SK-N-SH treated with all-trans-retinoic acid at 6 μM for 48 hours (cell line): ENCODE measurements around the gene ARHGEF12.

Experiments
- ATAC-seq: fragments of 200-7000 bp; cut with Tn5 transposase; 3 replicates; pipeline ENCODE4 v1.9.1; 2020; ENCODE audit warnings: mild to moderate bottlenecking, moderate library complexity
- ARNTL ChIP-seq: fragments of 450-650 bp; formaldehyde crosslinking; IDR thresholded peaks from 2 replicates; pipeline ENCODE4 v1.5.0; 2020; ENCODE audit warnings: low read depth, mild to moderate bottlenecking, moderate library complexity, borderline replicate concordance
- BACH2 ChIP-seq: fragments of 250-450 bp; sonication (Bioruptor Pico); IDR thresholded peaks from 2 replicates; pipeline ENCODE4 v1.9.0; 2021; ENCODE audit warnings: mild to moderate bottlenecking, borderline replicate concordance
- CREB5 ChIP-seq: fragments of 250-450 bp; sonication (Bioruptor Pico); IDR thresholded peaks from 2 replicates; pipeline ENCODE4 v1.5.1; 2020; ENCODE audit warnings: low read depth, mild to moderate bottlenecking, moderate library complexity
- CSDC2 ChIP-seq: fragments of 250-450 bp; sonication (Bioruptor Pico); IDR thresholded peaks from 2 replicates; pipeline ENCODE4 v1.5.0; 2020; ENCODE audit warnings: mild to moderate bottlenecking, moderate library complexity
- CSRNP3 ChIP-seq: fragments of 250-450 bp; sonication (Bioruptor Pico); IDR thresholded peaks from 2 replicates; pipeline ENCODE4 v1.5.1; 2021; ENCODE audit warnings: mild to moderate bottlenecking, moderate library complexity
- ESRRG ChIP-seq: fragments of 250-450 bp; sonication (Bioruptor Pico); IDR thresholded peaks from 2 replicates; pipeline ENCODE4 v1.6.1; 2021; ENCODE audit warnings: mild to moderate bottlenecking
- ISL1 ChIP-seq: fragments of 250-450 bp; sonication (Bioruptor Pico); IDR thresholded peaks from 2 replicates; pipeline ENCODE4 v2.1.2; 2022; ENCODE audit warnings: mild to moderate bottlenecking, moderate library complexity
- OSR1 ChIP-seq: fragments of 250-450 bp; sonication (Bioruptor Pico); IDR thresholded peaks from 2 replicates; pipeline ENCODE4 v1.8.0; 2022; ENCODE audit warnings: moderate library complexity, mild to moderate bottlenecking, inconsistent platforms
- PATZ1 ChIP-seq: fragments of 250-450 bp; sonication (Bioruptor Pico); IDR thresholded peaks from 2 replicates; pipeline ENCODE4 v1.8.0; 2020; ENCODE audit warnings: mild to moderate bottlenecking, moderate library complexity, borderline replicate concordance
- POU6F1 ChIP-seq: fragments of 250-450 bp; sonication (Bioruptor Pico); IDR thresholded peaks from 2 replicates; pipeline ENCODE4 v1.8.0; 2021; ENCODE audit warnings: low read depth, mild to moderate bottlenecking, moderate library complexity, borderline replicate concordance
- PPARA ChIP-seq: fragments of 250-450 bp; sonication (Bioruptor Pico); IDR thresholded peaks from 2 replicates; pipeline ENCODE4 v1.5.0; 2020; ENCODE audit warnings: mild to moderate bottlenecking, borderline replicate concordance
- RARB ChIP-seq: fragments of 250-450 bp; sonication (Bioruptor Pico); IDR thresholded peaks from 2 replicates; pipeline ENCODE4 v1.8.0; 2021; ENCODE audit warnings: mild to moderate bottlenecking, moderate library complexity
- SNAI2 ChIP-seq: fragments of 250-450 bp; sonication (Bioruptor Pico); IDR thresholded peaks from 2 replicates; pipeline ENCODE4 v1.5.0; 2020; ENCODE audit warnings: mild to moderate bottlenecking, moderate library complexity
- TCF4 ChIP-seq: fragments of 250-450 bp; sonication (Bioruptor Pico); IDR thresholded peaks from 2 replicates; pipeline ENCODE4 v1.8.0; 2021; ENCODE audit warnings: mild to moderate bottlenecking, moderate library complexity, borderline replicate concordance
- TOX ChIP-seq: fragments of 250-450 bp; sonication (Bioruptor Pico); IDR thresholded peaks from 2 replicates; pipeline ENCODE4 v1.8.0; 2021; ENCODE audit warnings: mild to moderate bottlenecking, moderate library complexity, borderline replicate concordance
- ZC3H10 ChIP-seq: fragments of 250-450 bp; sonication (Bioruptor Pico); IDR thresholded peaks from 2 replicates; pipeline ENCODE4 v1.5.1; 2021; ENCODE audit warnings: mild to moderate bottlenecking, moderate library complexity
- ZFP3 ChIP-seq: fragments of 250-450 bp; sonication (Bioruptor Pico); IDR thresholded peaks from 2 replicates; pipeline ENCODE4 v1.5.0; 2020; ENCODE audit warnings: mild to moderate bottlenecking, moderate library complexity
- ZFP30 ChIP-seq: fragments of 450-650 bp; formaldehyde crosslinking; IDR thresholded peaks from 2 replicates; pipeline ENCODE4 v1.5.0; 2022; ENCODE audit warnings: mild to moderate bottlenecking, moderate library complexity
- ZNF565 ChIP-seq: fragments of 450-650 bp; formaldehyde crosslinking; conservative IDR thresholded peaks from 2 replicates; pipeline ENCODE4 v1.5.0; 2020; ENCODE audit warnings: low read depth, mild to moderate bottlenecking, moderate library complexity
- ZNF70 ChIP-seq: fragments of 450-650 bp; formaldehyde crosslinking; IDR thresholded peaks from 2 replicates; pipeline ENCODE4 v1.5.0; 2020; ENCODE audit warnings: mild to moderate bottlenecking, moderate library complexity

The ARHGEF12 gene

GRCh38 chr11:120391292-120391691 is 55.1 kb downstream of the ARHGEF12 start:
- ATAC-seq: no peak; the same call in 1 of the 3 replicates
- TF ChIP-seq SNAI2 (CRISPR knock-in tag) (no peak), PPARA (CRISPR knock-in tag) (no peak), RARB (CRISPR knock-in tag) (no peak), ZNF565 (no peak), ZFP30 (CRISPR knock-in tag) (no peak), POU6F1 (no peak), ZC3H10 (no peak), BACH2 (no peak), PATZ1 (no peak), CSDC2 (no peak), ESRRG (CRISPR knock-in tag) (no peak), ZNF70 (no peak), TOX (no peak)
- TF ChIP-seq, all 23 proteins: peak for 0

- TF ChIP-seq CSRNP3 (CRISPR knock-in tag): no peak
- TF ChIP-seq ESRRG (CRISPR knock-in tag): no peak
- TF ChIP-seq CREB5 (CRISPR knock-in tag): no peak
- TF ChIP-seq CSDC2: no peak
- no peak for TF ChIP-seq TCF4
- no peak for TF ChIP-seq OSR1 (CRISPR knock-in tag)
- no peak for TF ChIP-seq RARB (CRISPR knock-in tag)
- TF ChIP-seq SNAI2 (CRISPR knock-in tag): no peak
- no peak for TF ChIP-seq PATZ1
- TF ChIP-seq ARNTL (CRISPR knock-in tag): no peak
- TF ChIP-seq ZFP3 (CRISPR knock-in tag): no peak
- TF ChIP-seq ZNF70: no peak
- no peak for TF ChIP-seq ISL1 (CRISPR knock-in tag)
- TF ChIP-seq ZNF565: no peak
- ATAC-seq: no peak; the same call in 2 of the 3 replicates
These were observed 55.6 kb downstream of the ARHGEF12 start for GRCh38 chr11:120391854-120392253.

GRCh38 chr11:120392314-120392713 is 56.1 kb downstream of the ARHGEF12 start:
- no peak for TF ChIP-seq CREB5 (CRISPR knock-in tag)
- no peak for TF ChIP-seq BACH2
- no peak for TF ChIP-seq ZFP30 (CRISPR knock-in tag)
- TF ChIP-seq TOX: no peak
- no peak for TF ChIP-seq ZNF70
- TF ChIP-seq ZNF565: no peak
- no peak for TF ChIP-seq POU6F1
- TF ChIP-seq PPARA (CRISPR knock-in tag): no peak
- no peak for TF ChIP-seq PATZ1
- ATAC-seq: no peak
